OCI-LY1 (cell line): ENCODE data around the gene SERPINA5.

Experiments used
- H2AFZ ChIP-seq: fragments of 200-600 bp; sonication (generic), shearing (Covaris generic); 2 replicates; pipeline ENCODE4 v1.6.0; 2014; ENCODE audit warnings: antibody characterized with exemption, mild to moderate bottlenecking, low read length
- H3F3A ChIP-seq: fragments of 200-600 bp; sonication (generic), shearing (Covaris generic); 2 replicates; pipeline ENCODE4 v1.6.0; 2014; ENCODE audit warnings: mild to moderate bottlenecking, antibody characterized with exemption, low read length, moderate library complexity; ENCODE audit not compliant: insufficient read depth
- H3K27ac ChIP-seq: fragments of 200-600 bp; sonication (generic); 2 replicates; pipeline ENCODE4 v1.5.1; 2014; ENCODE audit warnings: low read length, mixed run types, mild to moderate bottlenecking, low read depth; ENCODE audit not compliant: poor library complexity, severe bottlenecking
- H3K27me3 ChIP-seq: fragments of 200-600 bp; sonication (generic); 2 replicates; pipeline ENCODE4 v1.6.0; 2014; ENCODE audit warnings: antibody characterized with exemption, mild to moderate bottlenecking, low read length, moderate library complexity; ENCODE audit not compliant: insufficient read depth
- H3K36me3 ChIP-seq: fragments of 200-600 bp; sonication (generic); 2 replicates; pipeline ENCODE4 v1.6.1; 2014; ENCODE audit warnings: mild to moderate bottlenecking, antibody characterized with exemption, low read length, moderate library complexity, mixed read lengths; ENCODE audit not compliant: insufficient read depth
- H3K4me1 ChIP-seq: fragments of 200-600 bp; sonication (generic); 2 replicates; pipeline ENCODE4 v1.5.1; 2014; ENCODE audit warnings: mild to moderate bottlenecking, low read length, moderate library complexity; ENCODE audit not compliant: insufficient read depth, severe bottlenecking
- H3K4me2 ChIP-seq: fragments of 200-600 bp; sonication (generic), shearing (Covaris generic); 2 replicates; pipeline ENCODE4 v1.6.1; 2014; ENCODE audit warnings: low read length
- H3K4me3 ChIP-seq: fragments of 200-600 bp; sonication (generic); 2 replicates; pipeline ENCODE4 v1.5.1; 2014; ENCODE audit warnings: low read length, low read depth, mild to moderate bottlenecking, mixed read lengths; ENCODE audit not compliant: poor library complexity, severe bottlenecking
- H3K79me2 ChIP-seq: fragments of 200-600 bp; shearing (Covaris generic); 2 replicates; pipeline ENCODE4 v1.6.1; 2016; ENCODE audit warnings: mixed run types, low read length, mixed read lengths; ENCODE audit not compliant: insufficient read depth
- H3K9ac ChIP-seq: fragments of 200-600 bp; sonication (generic), shearing (Covaris generic); 2 replicates; pipeline ENCODE4 v1.6.1; 2014; ENCODE audit warnings: mild to moderate bottlenecking, low read length, mixed read lengths
- H3K9me2 ChIP-seq: fragments of 200-600 bp; sonication (generic), shearing (Covaris generic); 2 replicates; pipeline ENCODE4 v1.6.1; 2014; ENCODE audit warnings: low read depth, mild to moderate bottlenecking, low read length, mixed read lengths
- H3K9me3 ChIP-seq: fragments of 200-600 bp; shearing (Covaris generic); 2 replicates; pipeline ENCODE4 v1.6.1; 2014; ENCODE audit warnings: low read length, mixed read lengths
- H4K20me1 ChIP-seq: fragments of 200-600 bp; sonication (generic), shearing (Covaris generic); 2 replicates; pipeline ENCODE4 v1.6.0; 2016; ENCODE audit warnings: mild to moderate bottlenecking, low read length; ENCODE audit not compliant: insufficient read depth
- CTCF ChIP-seq: fragments of 200-600 bp; sonication (generic), shearing (Covaris generic); IDR thresholded peaks from 2 replicates; pipeline ENCODE4 v1.5.1; 2017; ENCODE audit warnings: mild to moderate bottlenecking, antibody characterized with exemption, low read length, moderate library complexity, mixed read lengths
- EZH2 ChIP-seq: fragments of 200-600 bp; sonication (generic), shearing (Covaris generic); IDR thresholded peaks from 2 replicates; pipeline ENCODE4 v1.8.0; 2017; ENCODE audit warnings: borderline replicate concordance, mixed run types, mild to moderate bottlenecking, antibody characterized with exemption, low read length, moderate library complexity, mixed read lengths

The SERPINA5 gene

GRCh38 chr14:94540031-94540794 is 41.0 kb upstream of the SERPINA5 start:
- Histone ChIP-seq H2AFZ (no peak overlapping the region), H3K9ac (no peak overlapping the region), H3K36me3 (no peaks in the 10 kb centered on the region), H3K27me3 (no peaks in the 10 kb centered on the region), H3K9me3 (no peaks in the 10 kb centered on the region), H3K4me2 (no peak overlapping the region), H3K79me2 (no peaks in the 10 kb centered on the region), H4K20me1 (no peaks in the 10 kb centered on the region), H3K9me2 (no peaks in the 10 kb centered on the region), H3K4me1 (no peaks in the 10 kb centered on the region), H3F3A (no peaks in the 10 kb centered on the region), H3K27ac (no peak overlapping the region), H3K4me3 (no peak overlapping the region)
- TF ChIP-seq EZH2 (no peak), CTCF (no peak)

- no peak overlapping the region for H3K4me3 ChIP-seq
- no peak overlapping the region for H3K27ac ChIP-seq
- no peaks in the 10 kb centered on the region for H3K4me1 ChIP-seq
- H3K27me3 ChIP-seq = no peaks in the 10 kb centered on the region
- H3F3A ChIP-seq = no peaks in the 10 kb centered on the region
- H3K79me2 ChIP-seq = no peaks in the 10 kb centered on the region
- H3K9me3 ChIP-seq = no peaks in the 10 kb centered on the region
- no peak overlapping the region for H3K9ac ChIP-seq
- TF ChIP-seq EZH2 (no peak), CTCF (no peak)
- H3K4me2 ChIP-seq = no peak overlapping the region
- H3K9me2 ChIP-seq = no peaks in the 10 kb centered on the region
- no peak overlapping the region for H2AFZ ChIP-seq
- H3K36me3 ChIP-seq = no peaks in the 10 kb centered on the region
- H4K20me1 ChIP-seq = no peaks in the 10 kb centered on the region
Observed at GRCh38 chr14:94541234-94541975, 39.8 kb upstream of the SERPINA5 start.

GRCh38 chr14:94542111-94542810 is 39.0 kb upstream of the SERPINA5 start:
- Histone ChIP-seq H3K79me2 (no peaks in the 10 kb centered on the region), H3K27ac (no peak overlapping the region), H2AFZ (no peak overlapping the region), H3K9me3 (no peaks in the 10 kb centered on the region), H3K4me3 (no peak overlapping the region), H4K20me1 (no peaks in the 10 kb centered on the region), H3F3A (no peaks in the 10 kb centered on the region), H3K36me3 (no peaks in the 10 kb centered on the region), H3K4me1 (no peaks in the 10 kb centered on the region), H3K27me3 (no peaks in the 10 kb centered on the region), H3K4me2 (no peak overlapping the region), H3K9ac (no peak overlapping the region), H3K9me2 (no peaks in the 10 kb centered on the region)
- TF ChIP-seq EZH2 = no peak
- no peak for TF ChIP-seq CTCF
